ENCODE measurements around the gene IMPDH1.

- no peak for TF ChIP-seq CTCF (IDR thresholded peaks at IDR 0.05)
- no peak for TF ChIP-seq POLR2A (IDR thresholded peaks at IDR 0.05)
Observed at GRCh38 chr7:128373606-128374005, 36.2 kb downstream of the IMPDH1 start.

Data from ovary (tissue), 3 donors.